Astrocyte of the cerebellum (primary cell): ENCODE measurements around the gene BMP6.

ENCODE experiments used
- DNase-seq: peaks from one replicate; pipeline ENCODE4 v3.0.0-alpha.2; 2011; ENCODE audit warnings: low read depth
- H3K4me3 ChIP-seq: 2 replicates; pipeline ENCODE4 v1.5.1; 2011; ENCODE audit warnings: mild to moderate bottlenecking, low read depth, low read length, moderate library complexity
- in situ Hi-C: cut with HindIII; loops from 2 replicates; pipeline ENCODE4 v1.10.0; 2017; ENCODE audit warnings: low sequenced_read_pairs
- TF ChIP-seq, protein P1 (sequence below): IDR thresholded peaks from 2 replicates; pipeline ENCODE4 v1.5.1; 2012; ENCODE audit warnings: low read length, low read depth, moderate library complexity, mild to moderate bottlenecking; ENCODE audit errors: missing control alignments

Gene BMP6

GRCh38 chr6:7776509-7776908 is 50.6 kb downstream of the BMP6 start:
- H3K4me3 ChIP-seq: no peak overlapping the region
- DNase-seq: no peak
- TF ChIP-seq, protein P1, sequence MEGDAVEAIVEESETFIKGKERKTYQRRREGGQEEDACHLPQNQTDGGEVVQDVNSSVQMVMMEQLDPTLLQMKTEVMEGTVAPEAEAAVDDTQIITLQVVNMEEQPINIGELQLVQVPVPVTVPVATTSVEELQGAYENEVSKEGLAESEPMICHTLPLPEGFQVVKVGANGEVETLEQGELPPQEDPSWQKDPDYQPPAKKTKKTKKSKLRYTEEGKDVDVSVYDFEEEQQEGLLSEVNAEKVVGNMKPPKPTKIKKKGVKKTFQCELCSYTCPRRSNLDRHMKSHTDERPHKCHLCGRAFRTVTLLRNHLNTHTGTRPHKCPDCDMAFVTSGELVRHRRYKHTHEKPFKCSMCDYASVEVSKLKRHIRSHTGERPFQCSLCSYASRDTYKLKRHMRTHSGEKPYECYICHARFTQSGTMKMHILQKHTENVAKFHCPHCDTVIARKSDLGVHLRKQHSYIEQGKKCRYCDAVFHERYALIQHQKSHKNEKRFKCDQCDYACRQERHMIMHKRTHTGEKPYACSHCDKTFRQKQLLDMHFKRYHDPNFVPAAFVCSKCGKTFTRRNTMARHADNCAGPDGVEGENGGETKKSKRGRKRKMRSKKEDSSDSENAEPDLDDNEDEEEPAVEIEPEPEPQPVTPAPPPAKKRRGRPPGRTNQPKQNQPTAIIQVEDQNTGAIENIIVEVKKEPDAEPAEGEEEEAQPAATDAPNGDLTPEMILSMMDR: no peak
- in situ Hi-C loops: no loop called here

- in situ Hi-C loops: no loop called here
- DNase-seq: no peak
- no peak overlapping the region for H3K4me3 ChIP-seq
- TF ChIP-seq, protein P1: no peak
Measured at GRCh38 chr6:7777074-7777473, 51.2 kb downstream of the BMP6 start.

DNA sequence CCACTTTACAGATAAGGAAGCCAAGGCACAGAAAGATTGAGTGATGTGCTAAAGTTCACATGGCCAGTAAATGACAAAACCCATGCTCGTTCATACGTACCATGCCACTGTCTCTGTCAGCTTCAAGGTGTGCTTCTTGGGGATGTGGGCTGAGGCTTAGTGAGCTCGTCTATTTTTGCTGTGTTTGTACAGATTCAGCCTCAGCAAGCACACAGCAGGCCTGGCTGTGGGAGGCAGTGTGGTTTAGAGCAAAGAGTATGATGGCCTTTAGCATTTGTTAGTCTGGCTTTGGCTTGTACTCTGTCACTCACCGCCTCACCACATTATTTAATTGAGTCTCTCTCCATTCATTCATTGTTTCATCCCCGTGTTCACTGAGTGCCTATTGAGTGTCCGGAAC is 55.3 kb downstream of the BMP6 start:
- H3K4me3 ChIP-seq: no peak overlapping the region
- TF ChIP-seq, protein P1: no peak
- DNase-seq: no peak
- in situ Hi-C loops: no loop called here

DNA sequence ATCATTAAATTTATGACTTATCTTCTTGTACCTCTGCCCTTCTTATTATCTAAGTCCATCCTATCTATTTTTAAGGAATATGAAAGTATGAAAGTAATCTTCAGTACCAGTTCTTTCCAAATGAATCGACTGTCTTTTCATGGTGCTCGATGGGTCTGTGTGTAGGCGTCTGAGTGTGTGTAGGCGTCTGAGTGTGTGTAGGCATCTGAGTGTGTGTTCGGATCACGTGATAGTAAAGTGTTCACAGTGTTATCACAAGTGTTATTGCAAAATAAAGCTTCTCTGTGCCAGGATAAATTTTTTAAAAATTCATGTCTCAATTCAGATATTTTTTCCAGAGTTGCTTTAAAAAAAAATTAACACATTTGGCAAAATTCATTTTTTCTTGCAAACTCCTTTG is 58.3 kb downstream of the BMP6 start:
- H3K4me3 ChIP-seq: no peak overlapping the region
- in situ Hi-C loops: no loop called here
- no peak for DNase-seq
- TF ChIP-seq, protein P1: no peak

- TF ChIP-seq, protein P1: no peak
- no peak for DNase-seq
- no peak overlapping the region for H3K4me3 ChIP-seq
- in situ Hi-C loops: no loop called here
Measured at GRCh38 chr6:7784706-7785105, 58.8 kb downstream of the BMP6 start.

GRCh38 chr6:7785243-7786035 is 59.5 kb downstream of the BMP6 start:
- in situ Hi-C loops: no loop called here
- TF ChIP-seq, protein P1: no peak
- DNase-seq: no peak
- H3K4me3 ChIP-seq: no peak overlapping the region
